ENCODE data around the gene KLHL28.

GRCh38 chr14:44912041-44912869, 49.5 kb downstream of the KLHL28 start:
- TF ChIP-seq CREB5 (CRISPR knock-in tag; IDR thresholded peaks at IDR 0.05; ENCODE audit: low read depth): no peak
- TF ChIP-seq ZNF8 (CRISPR knock-in tag; IDR thresholded peaks at IDR 0.05): no peak
- no peak for TF ChIP-seq ISL1 (CRISPR knock-in tag; IDR thresholded peaks at IDR 0.05)
- no peak for TF ChIP-seq ZC3H10 (CRISPR knock-in tag; IDR thresholded peaks at IDR 0.05)
- TF ChIP-seq ARNTL (CRISPR knock-in tag; IDR thresholded peaks at IDR 0.05; ENCODE audit: borderline replicate concordance, low read depth): no peak
- TF ChIP-seq ZFP3 (CRISPR knock-in tag; IDR thresholded peaks at IDR 0.05): no peak
- TF ChIP-seq ZNF70 (CRISPR knock-in tag; IDR thresholded peaks at IDR 0.05): no peak
- TF ChIP-seq RARB (CRISPR knock-in tag; IDR thresholded peaks at IDR 0.05): no peak
- TF ChIP-seq ZNF565 (CRISPR knock-in tag; conservative IDR thresholded peaks at IDR 0.05; ENCODE audit: low read depth): no peak
- TF ChIP-seq PATZ1 (CRISPR knock-in tag; IDR thresholded peaks at IDR 0.05; ENCODE audit: borderline replicate concordance): no peak
- TF ChIP-seq ZFP30 (CRISPR knock-in tag; IDR thresholded peaks at IDR 0.05): no peak
- TF ChIP-seq POU6F1 (CRISPR knock-in tag; IDR thresholded peaks at IDR 0.05; ENCODE audit: borderline replicate concordance, low read depth): no peak
- no peak for TF ChIP-seq ESRRG (CRISPR knock-in tag; IDR thresholded peaks at IDR 0.05)

All from SK-N-SH treated with all-trans-retinoic acid at 6 μM for 48 hours (cell line).